IMR-90 (cell line): ENCODE data around the gene PIP5K1B. TPM values are rescaled to one million over a fixed set of nuclear protein-coding genes. Genes with fewer than 3 reads are reported as not detected.

ENCODE experiments used
- ATAC-seq: fragments of 200-7000 bp; cut with Tn5 transposase; 2 replicates; pipeline ENCODE4 v1.9.1; 2020; ENCODE audit warnings: low read depth, mild to moderate bottlenecking, moderate library complexity
- BruUV-seq: library from RNA; stranded (reverse); fragments of 400-500 nt; replicated peaks from 2 replicates; lab custom pipeline; 2021; lab: Mats Ljungman, UMichigan
- CTCF ChIA-PET: fragments of 300-600 bp; formaldehyde crosslinking; extraction: SDS; loops from one replicate; lab custom pipeline; 2021; ENCODE audit warnings: antibody characterized with exemption; lab: Yijun Ruan, JAX
- POLR2A ChIA-PET: fragments of 300-600 bp; sonication (Branson Sonifier 250); formaldehyde crosslinking; loops from one replicate; lab custom pipeline; 2022; ENCODE audit warnings: antibody characterized with exemption; ENCODE audit not compliant: unreplicated experiment; lab: Charles Lee
- DNase-seq: peaks from one replicate; pipeline ENCODE4 v3.0.0; 2013
- H2AFZ ChIP-seq: replicated peaks from 2 replicates; pipeline ENCODE3; 2013; ENCODE audit warnings: low read length, mild to moderate bottlenecking; ENCODE audit not compliant: poor library complexity
- H2AK5ac ChIP-seq: 2 replicates; pipeline ENCODE4 v1.6.1; 2013; ENCODE audit warnings: low read depth, low read length, inconsistent platforms
- H2AK9ac ChIP-seq: replicated peaks from 2 replicates; pipeline ENCODE3; 2013; ENCODE audit warnings: mild to moderate bottlenecking, low read depth, low read length, moderate library complexity; ENCODE audit not compliant: poor library complexity
- H2BK120ac ChIP-seq: 2 replicates; pipeline ENCODE4 v1.6.1; 2013; ENCODE audit warnings: low read depth, low read length, inconsistent platforms
- H2BK15ac ChIP-seq: 3 replicates; pipeline ENCODE4 v1.6.1; 2013; ENCODE audit warnings: low read depth, low read length, inconsistent platforms
- H2BK20ac ChIP-seq: 2 replicates; pipeline ENCODE4 v1.6.1; 2013; ENCODE audit warnings: low read depth, mild to moderate bottlenecking, inconsistent platforms, low read length, moderate library complexity
- H2BK5ac ChIP-seq: 2 replicates; pipeline ENCODE4 v1.6.1; 2013; ENCODE audit warnings: mild to moderate bottlenecking, low read depth, low read length, inconsistent platforms; ENCODE audit not compliant: poor library complexity, severe bottlenecking
- H3K14ac ChIP-seq: replicated peaks from 2 replicates; pipeline ENCODE4 v1.6.1; 2013; ENCODE audit warnings: low read depth, low read length, inconsistent platforms
- H3K18ac ChIP-seq: 2 replicates; pipeline ENCODE4 v1.6.1; 2013; ENCODE audit warnings: low read depth, low read length, control low read depth
- H3K23ac ChIP-seq: 2 replicates; pipeline ENCODE4 v1.6.1; 2013; ENCODE audit warnings: low read depth, low read length, inconsistent platforms
- H3K27ac ChIP-seq: 2 replicates; pipeline ENCODE4 v1.5.1; 2013; ENCODE audit warnings: mild to moderate bottlenecking, control low read depth, low read length; ENCODE audit not compliant: insufficient read depth
- H3K27me3 ChIP-seq: 2 replicates; pipeline ENCODE4 v1.6.1; 2013; ENCODE audit warnings: low read length; ENCODE audit not compliant: control insufficient read depth, insufficient read depth
- H3K36me3 ChIP-seq: 2 replicates; pipeline ENCODE4 v1.6.1; 2013; ENCODE audit warnings: low read length, mixed read lengths; ENCODE audit not compliant: control insufficient read depth, insufficient read depth
- H3K4ac ChIP-seq: 2 replicates; pipeline ENCODE4 v1.6.1; 2013; ENCODE audit warnings: low read depth, low read length, inconsistent platforms
- H3K4me1 ChIP-seq: 2 replicates; pipeline ENCODE4 v1.6.1; 2013; ENCODE audit warnings: low read length, mixed read lengths; ENCODE audit not compliant: control insufficient read depth, insufficient read depth
- H3K4me2 ChIP-seq: 2 replicates; pipeline ENCODE4 v1.6.1; 2013; ENCODE audit warnings: low read depth, mild to moderate bottlenecking, control low read depth, low read length, moderate library complexity
- H3K4me3 ChIP-seq: 2 replicates; pipeline ENCODE4 v1.5.1; 2013; ENCODE audit warnings: low read depth, mild to moderate bottlenecking, control low read depth, low read length, moderate library complexity; ENCODE audit not compliant: insufficient read depth
- H3K56ac ChIP-seq: 2 replicates; pipeline ENCODE4 v1.6.1; 2013; ENCODE audit warnings: low read length, inconsistent platforms; ENCODE audit not compliant: insufficient read depth; ENCODE audit errors: extremely low read depth
- H3K79me1 ChIP-seq, 2 experiments: 2 replicates each; pipeline ENCODE4 v1.6.1; 2013; ENCODE audit warnings: low read length in 2 of 2, inconsistent platforms in 1 of 2, low read depth in 1 of 2
- H3K9ac ChIP-seq: 2 replicates; pipeline ENCODE4 v1.6.1; 2013; ENCODE audit warnings: low read depth, low read length, control low read depth
- H3K9me1 ChIP-seq: 2 replicates; pipeline ENCODE4 v1.6.1; 2013; ENCODE audit warnings: low read length, inconsistent platforms; ENCODE audit not compliant: insufficient read depth
- H3K9me3 ChIP-seq: 2 replicates; pipeline ENCODE4 v1.6.1; 2013; ENCODE audit warnings: low read length; ENCODE audit not compliant: control insufficient read depth, insufficient read depth
- H4K20me1 ChIP-seq: 2 replicates; pipeline ENCODE4 v1.6.1; 2013; ENCODE audit warnings: low read length, inconsistent platforms; ENCODE audit not compliant: insufficient read depth
- H4K5ac ChIP-seq: 2 replicates; pipeline ENCODE4 v1.6.1; 2013; ENCODE audit warnings: mild to moderate bottlenecking, low read depth, low read length, control low read depth
- H4K8ac ChIP-seq, 2 experiments: 2 replicates each; pipeline ENCODE4 v1.6.1; 2013; ENCODE audit warnings: low read depth in 2 of 2, low read length in 2 of 2, control low read depth in 1 of 2, inconsistent platforms in 1 of 2
- H4K91ac ChIP-seq: 2 replicates; pipeline ENCODE4 v1.6.1; 2013; ENCODE audit warnings: low read depth, low read length, inconsistent platforms; ENCODE audit not compliant: insufficient read depth
- BHLHE40 ChIP-seq: fragments of 150-350 bp; IDR thresholded peaks from 2 replicates; pipeline ENCODE4 v1.6.1; 2016; ENCODE audit warnings: mild to moderate bottlenecking, low read depth, low read length
- CEBPB ChIP-seq: IDR thresholded peaks from 2 replicates; pipeline ENCODE4 v1.6.1; 2012; ENCODE audit warnings: low read depth, low read length, improper control_type of control experiment
- CHD1 ChIP-seq: IDR thresholded peaks from 2 replicates; pipeline ENCODE4 v1.6.1; 2012; ENCODE audit warnings: low read depth, low read length, improper control_type of control experiment
- CTCF ChIP-seq: conservative IDR thresholded peaks from 2 replicates; pipeline ENCODE4 v1.5.1; 2012; ENCODE audit warnings: mild to moderate bottlenecking, low read depth, low read length, improper control_type of control experiment
- MAFK ChIP-seq: IDR thresholded peaks from 2 replicates; pipeline ENCODE4 v1.6.1; 2012; ENCODE audit warnings: low read depth, low read length, improper control_type of control experiment
- MAZ ChIP-seq: IDR thresholded peaks from 2 replicates; pipeline ENCODE4 v1.6.1; 2012; ENCODE audit warnings: low read depth, mild to moderate bottlenecking, low read length, improper control_type of control experiment, moderate library complexity, borderline replicate concordance
- MXI1 ChIP-seq: IDR thresholded peaks from 2 replicates; pipeline ENCODE4 v1.6.1; 2012; ENCODE audit warnings: low read depth, mild to moderate bottlenecking, low read length, moderate library complexity, borderline replicate concordance
- NFE2L2 ChIP-seq: fragments of 150-350 bp; IDR thresholded peaks from 2 replicates; pipeline ENCODE4 v1.6.1; 2016; ENCODE audit warnings: low read depth, mild to moderate bottlenecking, low read length
- POLR2A ChIP-seq: IDR thresholded peaks from 2 replicates; pipeline ENCODE4 v1.6.1; 2012; ENCODE audit warnings: mild to moderate bottlenecking, low read depth, low read length
- RAD21 ChIP-seq: IDR thresholded peaks from 2 replicates; pipeline ENCODE4 v1.6.1; 2012; ENCODE audit warnings: low read length, improper control_type of control experiment
- RCOR1 ChIP-seq: IDR thresholded peaks from 2 replicates; pipeline ENCODE4 v1.6.1; 2012; ENCODE audit warnings: mild to moderate bottlenecking, low read length, improper control_type of control experiment; ENCODE audit not compliant: insufficient replicate concordance
- RFX5 ChIP-seq: IDR thresholded peaks from 2 replicates; pipeline ENCODE4 v1.8.0; 2012; ENCODE audit warnings: low read depth, mild to moderate bottlenecking, low read length, moderate library complexity
- SMC3 ChIP-seq: fragments of 150-350 bp; IDR thresholded peaks from 2 replicates; pipeline ENCODE4 v1.6.1; 2016; ENCODE audit warnings: low read depth, mild to moderate bottlenecking, antibody characterized with exemption, low read length, moderate library complexity
- WGBS, 2 experiments: methylation state at CpG; one replicate each; pipeline versions ENCODE4 v1.1.5 to v1.1.7; 2013; ENCODE audit warnings: missing lambda C conversion rate in 2 of 2; ENCODE audit not compliant: insufficient read length in 1 of 2; ENCODE audit errors: extremely low coverage in 2 of 2; 5-methylcytosine and 5-hydroxymethylcytosine counted together
- dilution Hi-C: fragments of 300-500 bp; cut with HindIII; formaldehyde crosslinking; loops from one replicate; pipeline ENCODE4 v1.14.3; 2018; ENCODE audit warnings: low sequenced_read_pairs; ENCODE audit not compliant: unreplicated experiment
- in situ Hi-C: fragments of 300-500 bp; cut with MboI; formaldehyde crosslinking; loops from 3 replicates; pipeline ENCODE4 v1.14.3; 2019; ENCODE audit warnings: low sequenced_read_pairs, inconsistent platforms, mixed read lengths
- intact Hi-C: fragments of 100-400 bp; cut with micrococcal nuclease; formaldehyde crosslinking; loops from 2 replicates; pipeline ENCODE4 v1.10.0; 2022
- polyA plus RNA-seq, 3 experiments: library from polyadenylated mRNA; depleted of rRNA; stranded (reverse); fragments of >200 nt; gene quantifications; 2 replicates each; pipeline ENCODE4 v1.2.3, GENCODE V29; 2012; ENCODE audit warnings: low replicate concordance in 1 of 3
- total RNA-seq: library from RNA; depleted of rRNA; stranded (reverse); fragments of >200 nt; gene quantifications from 2 replicates; pipeline ENCODE4 v1.2.3, GENCODE V29; 2012
- TF ChIP-seq, protein P1 (sequence below): fragments of 150-350 bp; IDR thresholded peaks from 2 replicates; pipeline ENCODE4 v1.6.1; 2017; ENCODE audit warnings: mild to moderate bottlenecking, antibody characterized with exemption, low read length, low read depth

Gene PIP5K1B
- total and polyA plus RNA-seq, 2 of the 4 experiments (the other 2 are of a cell fraction), result not detected

DNA sequence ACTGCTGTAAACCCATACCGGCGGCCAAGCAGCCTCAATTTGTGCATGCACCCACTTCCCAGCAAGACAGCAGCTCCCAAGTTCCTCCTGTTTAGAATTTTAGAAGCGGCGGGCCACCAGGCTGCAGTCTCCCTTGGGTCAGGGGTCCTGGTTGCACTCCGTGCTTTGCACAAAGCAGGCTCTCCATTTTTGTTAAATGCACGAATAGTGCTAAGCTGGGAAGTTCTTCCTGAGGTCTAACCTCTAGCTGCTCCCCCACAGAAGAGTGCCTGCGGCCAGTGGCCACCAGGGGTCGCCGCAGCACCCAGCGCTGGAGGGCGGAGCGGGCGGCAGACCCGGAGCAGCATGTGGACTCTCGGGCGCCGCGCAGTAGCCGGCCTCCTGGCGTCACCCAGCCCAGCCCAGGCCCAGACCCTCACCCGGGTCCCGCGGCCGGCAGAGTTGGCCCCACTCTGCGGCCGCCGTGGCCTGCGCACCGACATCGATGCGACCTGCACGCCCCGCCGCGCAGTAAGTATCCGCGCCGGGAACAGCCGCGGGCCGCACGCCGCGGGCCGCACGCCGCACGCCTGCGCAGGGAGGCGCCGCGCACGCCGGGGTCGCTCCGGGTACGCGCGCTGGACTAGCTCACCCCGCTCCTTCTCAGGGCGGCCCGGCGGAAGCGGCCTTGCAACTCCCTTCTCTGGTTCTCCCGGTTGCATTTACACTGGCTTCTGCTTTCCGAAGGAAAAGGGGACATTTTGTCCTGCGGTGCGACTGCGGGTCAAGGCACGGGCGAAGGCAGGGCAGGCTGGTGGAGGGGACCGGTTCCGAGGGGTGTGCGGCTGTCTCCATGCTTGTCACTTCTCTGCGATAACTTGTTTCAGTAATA is 330.6 kb downstream of the PIP5K1B start, which contains the start of gene FXN:
Gene FXN (plus strand): TSS at position 315 of the 871 bp plus-strand sequence. CDS start 31 bp downstream, at position 346.
- H2BK15ac ChIP-seq, result peak within 1 kb of the TSS; percentile 3; the same call in 1 of the 3 replicates
- peak within 1 kb of the TSS; percentile 97 for H3K9ac ChIP-seq
- DNase-seq, result peak; percentile 75
- POLR2A ChIA-PET, result interaction anchor here (0.6 kb wide), 1 partner anchor 921 kb away, joined by 3 read pairs; no protein-coding TSS in a partner anchor
- H3K27me3 ChIP-seq, result no peaks in the 10 kb centered on the region
- CTCF ChIA-PET, result interaction anchor here (0.6 to 1.9 kb wide), 11 partner anchors 10 to 301 kb away, joined by 3 to 12 read pairs (median 4); no protein-coding TSS in a partner anchor
- BruUV-seq, result no TSS peak
- H3K4me1 ChIP-seq, result peaks cover 2% of the 10 kb centered on the region; the same call in 1 of the 2 replicates
- WGBS, 2 experiments, result 4% methylated on average over 40 of the region's 75 CpGs; no CpG with 5 or more reads in 1 of the 2 experiments
- H3K9me3 ChIP-seq, result no peaks in the 10 kb centered on the region
- dilution Hi-C loops (no loop called here), in situ Hi-C loops (no loop called here), intact Hi-C loops (loop anchor here (5.0 kb wide), 2 partner anchors 87 to 157 kb away; no protein-coding TSS in a partner anchor)
- peak within 1 kb of the TSS; percentile 92 to 95 for H4K8ac ChIP-seq
- H3K9me1 ChIP-seq, result no peaks in the 10 kb centered on the region
- H4K5ac ChIP-seq, result peak within 1 kb of the TSS; percentile 80
- H2BK120ac ChIP-seq, result peak within 1 kb of the TSS; percentile 75
- no peaks in the 10 kb centered on the region for H3K36me3 ChIP-seq
- no peak within 1 kb of the TSS for H2BK20ac ChIP-seq
- H3K4ac ChIP-seq, result peak within 1 kb of the TSS; percentile 91
- peak within 1 kb of the TSS; percentile 75 for H3K18ac ChIP-seq
- peak within 1 kb of the TSS; percentile 100 for H2AFZ ChIP-seq
- peak; percentile 97 for ATAC-seq
- peak within 1 kb of the TSS; percentile 81 for H4K91ac ChIP-seq
- H2BK5ac ChIP-seq, result peak within 1 kb of the TSS; percentile 76
- H2AK5ac ChIP-seq, result no peak within 1 kb of the TSS
- peak within 1 kb of the TSS; percentile 87 for H3K4me3 ChIP-seq
- peak within 1 kb of the TSS; percentile 96 for H3K23ac ChIP-seq
- H4K20me1 ChIP-seq, result no peaks in the 10 kb centered on the region
- peak within 1 kb of the TSS; percentile 98 for H3K14ac ChIP-seq
- peaks cover 16 to 30% of the 10 kb centered on the region in 2 experiments for H3K79me1 ChIP-seq
- peak within 1 kb of the TSS; percentile 91 for H3K27ac ChIP-seq
- H3K56ac ChIP-seq, result peak within 1 kb of the TSS; percentile 86
- H2AK9ac ChIP-seq, result peak within 1 kb of the TSS; percentile 91
- peak within 1 kb of the TSS; percentile 83 for H3K4me2 ChIP-seq
- TF ChIP-seq RFX5, result no peak
- TF ChIP-seq MAZ, result peak; percentile 67; the same call in 1 of the 2 replicates
- TF ChIP-seq RCOR1, result peak; percentile 100
- TF ChIP-seq CHD1, result no peak
- peak; percentile 66 for TF ChIP-seq SMC3
- no peak for TF ChIP-seq MAFK
- peak; percentile 98 for TF ChIP-seq CTCF
- peak; percentile 10; the same call in 1 of the 2 replicates for TF ChIP-seq BHLHE40
- TF ChIP-seq RAD21, result peak; percentile 69
- TF ChIP-seq, protein P1, sequence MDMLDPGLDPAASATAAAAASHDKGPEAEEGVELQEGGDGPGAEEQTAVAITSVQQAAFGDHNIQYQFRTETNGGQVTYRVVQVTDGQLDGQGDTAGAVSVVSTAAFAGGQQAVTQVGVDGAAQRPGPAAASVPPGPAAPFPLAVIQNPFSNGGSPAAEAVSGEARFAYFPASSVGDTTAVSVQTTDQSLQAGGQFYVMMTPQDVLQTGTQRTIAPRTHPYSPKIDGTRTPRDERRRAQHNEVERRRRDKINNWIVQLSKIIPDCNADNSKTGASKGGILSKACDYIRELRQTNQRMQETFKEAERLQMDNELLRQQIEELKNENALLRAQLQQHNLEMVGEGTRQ, result no peak
- peak; percentile 62; the same call in 1 of the 2 replicates for TF ChIP-seq POLR2A
- TF ChIP-seq MXI1, result peak; percentile 96
- no peak for TF ChIP-seq CEBPB
- no peak for TF ChIP-seq NFE2L2
